ENCODE measurements around the gene ST14. TPM values are rescaled to one million over a fixed set of nuclear protein-coding genes. Genes with fewer than 3 reads are reported as not detected.

The ST14 gene
- total and polyA plus RNA-seq, 2 donors (not counting 3 experiments of a cell fraction or from before 2014, with no cell fraction given), result 0.08 TPM; not detected in 1

GRCh38 chr11:130156108-130157022, 3.2 kb upstream of the ST14 start:
- dilution Hi-C loops (cut with MboI; ENCODE audit: extremely low pct_ligation_motif_present, low sequenced_read_pairs) (no loop called here), intact Hi-C loops (cut with micrococcal nuclease) (no loop called here)
- TF ChIP-seq CTCF (IDR thresholded peaks at IDR 0.05; ENCODE audit: extremely low read depth in 1 of 2, insufficient read depth in 1 of 2, low read depth in 1 of 2, low read length in 2 of 2) (no peak), EZH2 (IDR thresholded peaks at IDR 0.05; ENCODE audit: borderline replicate concordance, low read depth, low read length, severe bottlenecking) (no peak)

GRCh38 chr11:130157101-130157500, 2.5 kb upstream of the ST14 start:
- no peak overlapping the region for H2AFZ ChIP-seq (ENCODE audit: low read depth, low read length)
- no peaks in the 10 kb centered on the region for H3K9me1 ChIP-seq (replicated peaks; ENCODE audit: control insufficient read depth, extremely low read depth, insufficient read depth, low read length)
- no peaks in the 10 kb centered on the region for H3K79me2 ChIP-seq (ENCODE audit: control insufficient read depth, insufficient read depth, low read length)
- H3K4me2 ChIP-seq (ENCODE audit: insufficient read depth, low read length), result no peak overlapping the region
- no peak for FAIRE-seq
- no peaks in the 10 kb centered on the region for H4K20me1 ChIP-seq (replicated peaks; ENCODE audit: control insufficient read depth, extremely low read depth, insufficient read depth, low read length)
- H3K4me3 ChIP-seq (replicated peaks in 1 of 3; ENCODE audit: insufficient read depth in 1 of 3, low read depth in 1 of 3, low read length in 3 of 3), result no peak overlapping the region
- H3K9me3 ChIP-seq (replicated peaks; ENCODE audit: control insufficient read depth, insufficient read depth, low read length), result no peaks in the 10 kb centered on the region
- intact Hi-C loops (cut with micrococcal nuclease), result no loop called here
- POLR2A ChIA-PET, result no interaction called here
- no peak overlapping the region for H3K9ac ChIP-seq (replicated peaks; ENCODE audit: extremely low read depth, insufficient read depth, low read length)
- H3K36me3 ChIP-seq (ENCODE audit: control insufficient read depth in 2 of 2, extremely low read depth in 1 of 2, insufficient read depth in 2 of 2, low read length in 2 of 2), result no peaks in the 10 kb centered on the region
- no TSS peak for BruUV-seq (replicated peaks)
- TF ChIP-seq GATA2 (IDR thresholded peaks at IDR 0.05; ENCODE audit: insufficient read depth, insufficient read length, low read depth, low read length), result no peak
- TF ChIP-seq POLR2A (IDR thresholded peaks at IDR 0.05; ENCODE audit: low read depth, low read length), result no peak
- TF ChIP-seq EZH2 (IDR thresholded peaks at IDR 0.05; ENCODE audit: borderline replicate concordance, low read depth, low read length, severe bottlenecking), result no peak
- TF ChIP-seq POLR2AphosphoS5 (IDR thresholded peaks at IDR 0.05; ENCODE audit: insufficient read depth, low read depth, low read length), result no peak
- TF ChIP-seq MAX (IDR thresholded peaks at IDR 0.05; ENCODE audit: insufficient read depth, insufficient read length), result no peak
- TF ChIP-seq JUN (IDR thresholded peaks at IDR 0.05; ENCODE audit: borderline replicate concordance, insufficient read depth, insufficient read length, low read depth), result no peak
- TF ChIP-seq FOS (IDR thresholded peaks at IDR 0.05; ENCODE audit: borderline replicate concordance, insufficient read depth, low read length), result no peak
- no peak for TF ChIP-seq MYC (IDR thresholded peaks at IDR 0.05; ENCODE audit: low read depth, low read length)
- no peak for TF ChIP-seq CTCF (IDR thresholded peaks at IDR 0.05; ENCODE audit: extremely low read depth in 1 of 2, insufficient read depth in 1 of 2, low read depth in 1 of 2, low read length in 2 of 2)
- CTCF ChIA-PET, result interaction anchor here (1.1 to 1.9 kb wide), 2 partner anchors 14 to 25 kb away, joined by 3 to 9 read pairs; no protein-coding TSS in a partner anchor
- peaks cover 38% of the 10 kb centered on the region in 2 experiments for H3K27me3 ChIP-seq (ENCODE audit: control insufficient read depth in 2 of 2, insufficient read depth in 2 of 2, low read length in 2 of 2)
- H3K4me1 ChIP-seq (ENCODE audit: control insufficient read depth, extremely low read depth, insufficient read depth, low read length), result no peaks in the 10 kb centered on the region
- dilution Hi-C loops (cut with MboI; ENCODE audit: extremely low pct_ligation_motif_present, low sequenced_read_pairs), result no loop called here
- DNase-seq (ENCODE audit: low read depth, low spot score), result no peak
- no peak overlapping the region for H3K27ac ChIP-seq (ENCODE audit: insufficient read depth, low read depth, low read length)

More at GRCh38 chr11:130156108-130157022, 3.2 kb upstream of the ST14 start:
- no peaks in the 10 kb centered on the region for H4K20me1 ChIP-seq (replicated peaks; ENCODE audit: control insufficient read depth, extremely low read depth, insufficient read depth, low read length)
- no peak overlapping the region for H3K4me3 ChIP-seq (replicated peaks in 1 of 3; ENCODE audit: insufficient read depth in 1 of 3, low read depth in 1 of 3, low read length in 3 of 3)
- DNase-seq (ENCODE audit: low read depth, low spot score) (no peak), FAIRE-seq (no peak)
- H3K9me1 ChIP-seq (replicated peaks; ENCODE audit: control insufficient read depth, extremely low read depth, insufficient read depth, low read length), result no peaks in the 10 kb centered on the region
- peaks cover 31 to 33% of the 10 kb centered on the region in 2 experiments for H3K27me3 ChIP-seq (ENCODE audit: control insufficient read depth in 2 of 2, insufficient read depth in 2 of 2, low read length in 2 of 2)
- no peak overlapping the region for H3K9ac ChIP-seq (replicated peaks; ENCODE audit: extremely low read depth, insufficient read depth, low read length)
- no peak overlapping the region for H3K27ac ChIP-seq (ENCODE audit: insufficient read depth, low read depth, low read length)
- H3K79me2 ChIP-seq (ENCODE audit: control insufficient read depth, insufficient read depth, low read length), result no peaks in the 10 kb centered on the region
- no peaks in the 10 kb centered on the region for H3K36me3 ChIP-seq (ENCODE audit: control insufficient read depth in 2 of 2, extremely low read depth in 1 of 2, insufficient read depth in 2 of 2, low read length in 2 of 2)
- no peaks in the 10 kb centered on the region for H3K9me3 ChIP-seq (replicated peaks; ENCODE audit: control insufficient read depth, insufficient read depth, low read length)
- no peaks in the 10 kb centered on the region for H3K4me1 ChIP-seq (ENCODE audit: control insufficient read depth, extremely low read depth, insufficient read depth, low read length)
- H3K4me2 ChIP-seq (ENCODE audit: insufficient read depth, low read length), result no peak overlapping the region
- BruUV-seq (replicated peaks), result no TSS peak
- CTCF ChIA-PET, result interaction anchor here (2.6 kb wide), 1 partner anchor 10 kb away, joined by 12 read pairs; no protein-coding TSS in a partner anchor
- POLR2A ChIA-PET, result no interaction called here
- no peak overlapping the region for H2AFZ ChIP-seq (ENCODE audit: low read depth, low read length)
